ENCODE results near the gene TRPC4AP.
A peak's percentile ranks its signal among the peaks of the same experiment; 100 is the strongest.
"Not testable (repeated sequence)": the region's sequence is repeated elsewhere in the genome, so short reads cannot be mapped to it uniquely, and the experiment has no call there.

Gene TRPC4AP

GRCh38 chr20:35117629-35118028, 25.0 kb upstream of the TRPC4AP start:
- no peak for DNase-seq
- Histone ChIP-seq H3K27ac (ENCODE audit: insufficient read depth in 1 of 2, low read depth in 1 of 2, low read length in 2 of 2, poor library complexity in 1 of 2, severe bottlenecking in 2 of 2) (peak overlapping the region in 1 of 2 experiments; percentile 0), H3K9me3 (ENCODE audit: control extremely low read depth in 1 of 5, control insufficient read depth in 4 of 5, insufficient read depth in 2 of 5, low read depth in 1 of 5, low read length in 4 of 5) (no peaks in the 10 kb centered on the region), H3K4me3 (ENCODE audit: control insufficient read depth in 1 of 7, extremely low read depth in 1 of 7, insufficient read depth in 4 of 7, low read depth in 2 of 7, low read length in 6 of 7) (no peak overlapping the region), H3K27me3 (replicated peaks in 2 of 5; ENCODE audit: control insufficient read depth in 4 of 5, insufficient read depth in 5 of 5, low read length in 4 of 5) (no peaks in the 10 kb centered on the region), H3K36me3 (ENCODE audit: control insufficient read depth in 4 of 4, insufficient read depth in 4 of 4, low read length in 3 of 4) (peaks cover 17 to 71% (median 44%) of the 10 kb centered on the region in 4 experiments), H3K4me1 (ENCODE audit: control extremely low read depth in 1 of 4, control insufficient read depth in 4 of 4, insufficient read depth in 4 of 4, low read length in 3 of 4) (peaks cover 2 to 10% (median 8%) of the 10 kb centered on the region in 4 experiments)
- CTCF ChIA-PET: interaction anchor here (3.6 kb wide), 1 partner anchor 20 kb away, joined by 13 read pairs; no protein-coding TSS in a partner anchor
- WGBS (ENCODE audit: insufficient coverage): 100% methylated on average over 1 of the region's 1 CpG
- POLR2A ChIA-PET: interaction anchor here (1.0 kb wide), 1 partner anchor 23 kb away, joined by 3 read pairs; no protein-coding TSS in a partner anchor

GRCh38 chr20:35117196-35117595, 24.6 kb upstream of the TRPC4AP start:
- H3K9me3 ChIP-seq (ENCODE audit: control extremely low read depth in 1 of 5, control insufficient read depth in 4 of 5, insufficient read depth in 2 of 5, low read depth in 1 of 5, low read length in 4 of 5): no peaks in the 10 kb centered on the region
- no peak for DNase-seq
- ChIA-PET CTCF (no interaction called here), POLR2A (no interaction called here)
- peaks cover 15 to 70% (median 43%) of the 10 kb centered on the region in 4 experiments for H3K36me3 ChIP-seq (ENCODE audit: control insufficient read depth in 4 of 4, insufficient read depth in 4 of 4, low read length in 3 of 4)
- no peak overlapping the region for H3K4me3 ChIP-seq (ENCODE audit: control insufficient read depth in 1 of 7, extremely low read depth in 1 of 7, insufficient read depth in 4 of 7, low read depth in 2 of 7, low read length in 6 of 7)
- no peaks in the 10 kb centered on the region for H3K27me3 ChIP-seq (replicated peaks in 2 of 5; ENCODE audit: control insufficient read depth in 4 of 5, insufficient read depth in 5 of 5, low read length in 4 of 5)
- peak overlapping the region in 1 of 2 experiments; percentile 0 for H3K27ac ChIP-seq (ENCODE audit: insufficient read depth in 1 of 2, low read depth in 1 of 2, low read length in 2 of 2, poor library complexity in 1 of 2, severe bottlenecking in 2 of 2)
- peaks cover 2 to 9% (median 8%) of the 10 kb centered on the region in 4 experiments for H3K4me1 ChIP-seq (ENCODE audit: control extremely low read depth in 1 of 4, control insufficient read depth in 4 of 4, insufficient read depth in 4 of 4, low read length in 3 of 4)

GRCh38 chr20:35116258-35116657, 23.7 kb upstream of the TRPC4AP start:
- peak; percentile 13 to 62 (median 59) for DNase-seq
- POLR2A ChIA-PET: interaction anchor here (1.0 to 1.1 kb wide), 2 partner anchors 12 to 68 kb away, joined by 3 read pairs; no protein-coding TSS in a partner anchor
- Histone ChIP-seq H3K27ac (ENCODE audit: insufficient read depth in 1 of 2, low read depth in 1 of 2, low read length in 2 of 2, poor library complexity in 1 of 2, severe bottlenecking in 2 of 2) (peak overlapping the region in 1 of 2 experiments; percentile 61), H3K36me3 (ENCODE audit: control insufficient read depth in 4 of 4, insufficient read depth in 4 of 4, low read length in 3 of 4) (peaks cover 17 to 64% (median 36%) of the 10 kb centered on the region in 4 experiments), H3K4me1 (ENCODE audit: control extremely low read depth in 1 of 4, control insufficient read depth in 4 of 4, insufficient read depth in 4 of 4, low read length in 3 of 4) (peaks cover 2 to 9% (median 8%) of the 10 kb centered on the region in 4 experiments), H3K4me3 (ENCODE audit: control insufficient read depth in 1 of 7, extremely low read depth in 1 of 7, insufficient read depth in 4 of 7, low read depth in 2 of 7, low read length in 6 of 7) (no peak overlapping the region), H3K9me3 (ENCODE audit: control extremely low read depth in 1 of 5, control insufficient read depth in 4 of 5, insufficient read depth in 2 of 5, low read depth in 1 of 5, low read length in 4 of 5) (no peaks in the 10 kb centered on the region), H3K27me3 (replicated peaks in 2 of 5; ENCODE audit: control insufficient read depth in 4 of 5, insufficient read depth in 5 of 5, low read length in 4 of 5) (no peaks in the 10 kb centered on the region)
- CTCF ChIA-PET: interaction anchor here (0.6 to 1.5 kb wide), 3 partner anchors 21 to 72 kb away, joined by 3 read pairs; no protein-coding TSS in a partner anchor
- 37% methylated on average over 4 of the region's 4 CpGs for WGBS (ENCODE audit: insufficient coverage)

DNA sequence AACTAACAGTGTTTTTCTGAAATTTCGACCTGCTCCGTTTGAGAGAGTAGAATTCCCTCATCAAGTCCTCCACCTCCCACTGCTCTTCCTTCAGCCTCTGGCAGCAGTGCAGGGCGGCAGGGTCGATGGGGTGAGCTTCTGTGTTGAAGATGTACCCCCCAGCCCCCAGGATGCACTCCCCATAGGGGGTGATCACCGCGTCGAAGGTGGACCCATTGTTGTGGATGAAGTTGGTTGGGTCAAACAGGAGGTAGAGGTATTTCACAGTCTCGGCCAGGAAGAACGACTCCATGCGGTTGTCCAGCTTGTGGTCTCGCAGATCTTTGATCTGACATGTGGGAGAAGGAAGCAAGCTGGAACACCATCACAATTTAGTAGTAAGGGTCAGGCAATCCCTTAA, 23.0 kb upstream of the TRPC4AP start:
- DNase-seq: no peak
- POLR2A ChIA-PET: interaction anchor here (1.0 to 1.1 kb wide), 2 partner anchors 13 to 69 kb away, joined by 3 read pairs; no protein-coding TSS in a partner anchor

GRCh38 chr20:35112276-35112675, 19.7 kb upstream of the TRPC4AP start:
- no CpG with 5 or more reads among the region's 5 CpGs for WGBS (ENCODE audit: insufficient coverage)
- H3K27ac ChIP-seq (ENCODE audit: insufficient read depth in 1 of 2, low read depth in 1 of 2, low read length in 2 of 2, poor library complexity in 1 of 2, severe bottlenecking in 2 of 2); POLR2A ChIA-PET: not testable (repeated sequence)

More for the DNA sequence above, 23.0 kb upstream of the TRPC4AP start:
- WGBS (ENCODE audit: insufficient coverage): 81% methylated on average over 7 of the region's 11 CpGs
- H3K27me3 ChIP-seq (replicated peaks in 2 of 5; ENCODE audit: control insufficient read depth in 4 of 5, insufficient read depth in 5 of 5, low read length in 4 of 5): no peaks in the 10 kb centered on the region
- CTCF ChIA-PET: interaction anchor here (0.9 to 1.5 kb wide), 2 partner anchors 25 to 29 kb away, joined by 3 to 4 read pairs; no protein-coding TSS in a partner anchor
- peak overlapping the region in 1 of 2 experiments; percentile 61 for H3K27ac ChIP-seq (ENCODE audit: insufficient read depth in 1 of 2, low read depth in 1 of 2, low read length in 2 of 2, poor library complexity in 1 of 2, severe bottlenecking in 2 of 2)
- no peaks in the 10 kb centered on the region for H3K9me3 ChIP-seq (ENCODE audit: control extremely low read depth in 1 of 5, control insufficient read depth in 4 of 5, insufficient read depth in 2 of 5, low read depth in 1 of 5, low read length in 4 of 5)
- H3K36me3 ChIP-seq (ENCODE audit: control insufficient read depth in 4 of 4, insufficient read depth in 4 of 4, low read length in 3 of 4): peaks cover 16 to 59% (median 35%) of the 10 kb centered on the region in 4 experiments
- H3K4me1 ChIP-seq (ENCODE audit: control extremely low read depth in 1 of 4, control insufficient read depth in 4 of 4, insufficient read depth in 4 of 4, low read length in 3 of 4): peaks cover 2 to 9% (median 8%) of the 10 kb centered on the region in 4 experiments
- H3K4me3 ChIP-seq (ENCODE audit: control insufficient read depth in 1 of 7, extremely low read depth in 1 of 7, insufficient read depth in 4 of 7, low read depth in 2 of 7, low read length in 6 of 7): no peak overlapping the region

GRCh38 chr20:35111141-35111888, 18.7 kb upstream of the TRPC4AP start:
- Histone ChIP-seq H3K27me3 (replicated peaks in 2 of 5; ENCODE audit: control insufficient read depth in 4 of 5, insufficient read depth in 5 of 5, low read length in 4 of 5) (no peaks in the 10 kb centered on the region), H3K9me3 (ENCODE audit: control extremely low read depth in 1 of 5, control insufficient read depth in 4 of 5, insufficient read depth in 2 of 5, low read depth in 1 of 5, low read length in 4 of 5) (no peaks in the 10 kb centered on the region), H3K4me3 (ENCODE audit: control insufficient read depth in 1 of 7, extremely low read depth in 1 of 7, insufficient read depth in 4 of 7, low read depth in 2 of 7, low read length in 6 of 7) (no peak overlapping the region), H3K36me3 (ENCODE audit: control insufficient read depth in 4 of 4, insufficient read depth in 4 of 4, low read length in 3 of 4) (peaks cover 2 to 29% (median 13%) of the 10 kb centered on the region in 4 experiments), H3K4me1 (ENCODE audit: control extremely low read depth in 1 of 4, control insufficient read depth in 4 of 4, insufficient read depth in 4 of 4, low read length in 3 of 4) (peaks cover under 1 to 6% (median 4%) of the 10 kb centered on the region in 4 experiments), H3K27ac (ENCODE audit: insufficient read depth in 1 of 2, low read depth in 1 of 2, low read length in 2 of 2, poor library complexity in 1 of 2, severe bottlenecking in 2 of 2) (no peak overlapping the region)
- WGBS (ENCODE audit: insufficient coverage): 96% methylated on average over 4 of the region's 4 CpGs
- no peak for DNase-seq
- ChIA-PET CTCF (no interaction called here), POLR2A (interaction anchor here (0.6 kb wide), 1 partner anchor 1602 kb away, joined by 3 read pairs; no protein-coding TSS in a partner anchor)

More at GRCh38 chr20:35112276-35112675, 19.7 kb upstream of the TRPC4AP start:
- not testable (repeated sequence) for H3K9me3 ChIP-seq (ENCODE audit: control extremely low read depth in 1 of 5, control insufficient read depth in 4 of 5, insufficient read depth in 2 of 5, low read depth in 1 of 5, low read length in 4 of 5); H3K4me1 ChIP-seq (ENCODE audit: control extremely low read depth in 1 of 4, control insufficient read depth in 4 of 4, insufficient read depth in 4 of 4, low read length in 3 of 4); H3K4me3 ChIP-seq (ENCODE audit: control insufficient read depth in 1 of 7, extremely low read depth in 1 of 7, insufficient read depth in 4 of 7, low read depth in 2 of 7, low read length in 6 of 7); DNase-seq; H3K27me3 ChIP-seq (replicated peaks in 2 of 5; ENCODE audit: control insufficient read depth in 4 of 5, insufficient read depth in 5 of 5, low read length in 4 of 5)
- CTCF ChIA-PET: interaction anchor here (0.6 kb wide), 1 partner anchor 100 kb away, joined by 3 read pairs; no protein-coding TSS in a partner anchor
- H3K36me3 ChIP-seq (ENCODE audit: control insufficient read depth in 4 of 4, insufficient read depth in 4 of 4, low read length in 3 of 4): peaks cover 6 to 31% (median 16%) of the 10 kb centered on the region in 4 experiments

GRCh38 chr20:35108921-35109320, 16.3 kb upstream of the TRPC4AP start:
- DNase-seq: no peak
- H3K27me3 ChIP-seq (replicated peaks in 2 of 5; ENCODE audit: control insufficient read depth in 4 of 5, insufficient read depth in 5 of 5, low read length in 4 of 5): no peaks in the 10 kb centered on the region
- ChIA-PET POLR2A (interaction anchor here (0.6 to 0.7 kb wide), 2 partner anchors 43 to 117 kb away, joined by 3 to 4 read pairs; no protein-coding TSS in a partner anchor), CTCF (no interaction called here)
- no peak overlapping the region for H3K4me3 ChIP-seq (ENCODE audit: control insufficient read depth in 1 of 7, extremely low read depth in 1 of 7, insufficient read depth in 4 of 7, low read depth in 2 of 7, low read length in 6 of 7)
- no peak overlapping the region for H3K27ac ChIP-seq (ENCODE audit: insufficient read depth in 1 of 2, low read depth in 1 of 2, low read length in 2 of 2, poor library complexity in 1 of 2, severe bottlenecking in 2 of 2)
- WGBS (ENCODE audit: insufficient coverage): 100% methylated on average over 3 of the region's 4 CpGs
- H3K36me3 ChIP-seq (ENCODE audit: control insufficient read depth in 4 of 4, insufficient read depth in 4 of 4, low read length in 3 of 4): peaks cover 0 to 11% (median 3%) of the 10 kb centered on the region in 4 experiments
- H3K4me1 ChIP-seq (ENCODE audit: control extremely low read depth in 1 of 4, control insufficient read depth in 4 of 4, insufficient read depth in 4 of 4, low read length in 3 of 4): no peaks in the 10 kb centered on the region
- no peaks in the 10 kb centered on the region for H3K9me3 ChIP-seq (ENCODE audit: control extremely low read depth in 1 of 5, control insufficient read depth in 4 of 5, insufficient read depth in 2 of 5, low read depth in 1 of 5, low read length in 4 of 5)

Measured in common myeloid progenitor, CD34-positive (primary cell).